ENCODE results near the gene PBX3. TPM values are rescaled to one million over a fixed set of nuclear protein-coding genes. Genes with fewer than 3 reads are reported as not detected.

PBX3 gene
- total and polyA plus RNA-seq, 10 of the 15 experiments (the other 5 are each of a cell fraction or from before 2014, with no cell fraction given), result 6.7 to 146 (median 22.2) TPM

DNA sequence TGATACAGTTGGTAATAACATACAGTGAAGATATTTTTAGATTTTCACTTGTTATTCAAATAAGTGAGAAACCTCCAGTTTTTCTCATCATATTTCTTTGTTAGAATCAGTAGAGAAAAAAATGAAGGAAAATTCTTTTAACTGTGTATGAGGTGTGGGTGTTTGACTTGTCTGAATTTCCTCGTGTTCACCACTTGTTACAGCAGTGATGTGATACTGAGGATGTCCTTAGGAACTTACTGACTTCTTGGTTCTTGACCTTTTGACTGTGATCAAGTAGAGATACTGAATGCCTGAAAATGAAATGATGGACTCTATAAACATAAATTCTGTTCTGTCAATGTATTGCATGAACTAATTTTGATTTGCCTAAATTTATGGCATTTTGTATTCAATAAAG lies 10.7 kb downstream of the PBX3 start:
- no peak for TF ChIP-seq DPF2 (IDR thresholded peaks at IDR 0.05)
- TF ChIP-seq, protein P1, sequence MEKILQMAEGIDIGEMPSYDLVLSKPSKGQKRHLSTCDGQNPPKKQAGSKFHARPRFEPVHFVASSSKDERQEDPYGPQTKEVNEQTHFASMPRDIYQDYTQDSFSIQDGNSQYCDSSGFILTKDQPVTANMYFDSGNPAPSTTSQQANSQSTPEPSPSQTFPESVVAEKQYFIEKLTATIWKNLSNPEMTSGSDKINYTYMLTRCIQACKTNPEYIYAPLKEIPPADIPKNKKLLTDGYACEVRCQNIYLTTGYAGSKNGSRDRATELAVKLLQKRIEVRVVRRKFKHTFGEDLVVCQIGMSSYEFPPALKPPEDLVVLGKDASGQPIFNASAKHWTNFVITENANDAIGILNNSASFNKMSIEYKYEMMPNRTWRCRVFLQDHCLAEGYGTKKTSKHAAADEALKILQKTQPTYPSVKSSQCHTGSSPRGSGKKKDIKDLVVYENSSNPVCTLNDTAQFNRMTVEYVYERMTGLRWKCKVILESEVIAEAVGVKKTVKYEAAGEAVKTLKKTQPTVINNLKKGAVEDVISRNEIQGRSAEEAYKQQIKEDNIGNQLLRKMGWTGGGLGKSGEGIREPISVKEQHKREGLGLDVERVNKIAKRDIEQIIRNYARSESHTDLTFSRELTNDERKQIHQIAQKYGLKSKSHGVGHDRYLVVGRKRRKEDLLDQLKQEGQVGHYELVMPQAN (conservative IDR thresholded peaks at IDR 0.05), result no peak
- TF ChIP-seq MYC (IDR thresholded peaks at IDR 0.05; ENCODE audit: insufficient read depth, insufficient read length, insufficient replicate concordance, low read length, severe bottlenecking), result no peak
- Histone ChIP-seq H3K9me3 (replicated peaks; ENCODE audit: control insufficient read depth, insufficient read depth, low read length) (no peaks in the 10 kb centered on the region), H3K9ac (ENCODE audit: control insufficient read depth, insufficient read depth, low read length) (no peak overlapping the region), H3K36me3 (ENCODE audit: control insufficient read depth in 2 of 2, insufficient read depth in 2 of 2, low read length in 1 of 2) (no peaks in the 10 kb centered on the region), H3K27ac (ENCODE audit: control insufficient read depth, insufficient read depth) (no peak overlapping the region), H3K4me1 (ENCODE audit: control insufficient read depth, insufficient read depth, low read length) (peaks cover 7% of the 10 kb centered on the region; the same call in 1 of the 2 replicates), H4K20me1 (ENCODE audit: control insufficient read depth, insufficient read depth) (no peaks in the 10 kb centered on the region), H2AFZ (ENCODE audit: control insufficient read depth, low read depth, low read length) (no peak overlapping the region), H3K79me2 (ENCODE audit: control insufficient read depth, insufficient read depth, low read length) (peaks cover 95% of the 10 kb centered on the region), H3K4me3 (peak overlapping the region; percentile 44; the same call in 1 of the 2 replicates), H3K27me3 (replicated peaks in 1 of 2; ENCODE audit: control insufficient read depth in 2 of 2, insufficient read depth in 2 of 2, low read length in 1 of 2) (no peaks in the 10 kb centered on the region), H3K4me2 (ENCODE audit: control insufficient read depth, insufficient read depth) (peak overlapping the region; percentile 31; the same call in 1 of the 2 replicates)
- intact Hi-C loops (cut with micrococcal nuclease; ENCODE audit: unreplicated experiment) (loop anchor here (5.0 kb wide), 1 partner anchor 64 kb away; no protein-coding TSS in a partner anchor), in situ Hi-C loops (cut with MboI) (no loop called here)
- no TSS peak for BruUV-seq (replicated peaks)
- ChIA-PET CTCF (interaction anchor here (4.2 kb wide), 1 partner anchor 199 kb away, joined by 21 read pairs; no protein-coding TSS in a partner anchor), SMC1A (ENCODE audit: uncharacterized antibody, unreplicated experiment) (interaction anchor here (0.6 to 5.9 kb wide), 6 partner anchors 9 to 111 kb away, joined by 3 to 33 read pairs (median 6); no protein-coding TSS in a partner anchor), RAD21 (ENCODE audit: unreplicated experiment) (interaction anchor here (2.1 kb wide), 1 partner anchor 40 kb away, joined by 4 read pairs; no protein-coding TSS in a partner anchor), POLR2A (interaction anchor here (2.4 to 3.1 kb wide), 2 partner anchors 8 to 107 kb away, joined by 10 to 21 read pairs; no protein-coding TSS in a partner anchor)
- ATAC-seq, result peak; percentile 53
- no peak for DNase-seq (ENCODE audit: low read depth, low spot score)
- 52% methylated on average over 1 of the region's 1 CpG for WGBS (ENCODE audit: insufficient coverage, insufficient replicate concordance, low lambda C conversion rate, missing lambda C conversion rate)
- FAIRE-seq, result peak; percentile 52
